GM12801 (cell line): ENCODE results near the gene RXRA.

Source experiments
- TF ChIP-seq, protein P1 (sequence below): IDR thresholded peaks from one replicate; pipeline ENCODE4 v1.5.1; 2011; ENCODE audit warnings: control low read depth; ENCODE audit not compliant: insufficient read length; ENCODE audit errors: extremely low read depth

The RXRA gene

GRCh38 chr9:134443174-134444037, 117.2 kb downstream of the RXRA start:
- TF ChIP-seq, protein P1, sequence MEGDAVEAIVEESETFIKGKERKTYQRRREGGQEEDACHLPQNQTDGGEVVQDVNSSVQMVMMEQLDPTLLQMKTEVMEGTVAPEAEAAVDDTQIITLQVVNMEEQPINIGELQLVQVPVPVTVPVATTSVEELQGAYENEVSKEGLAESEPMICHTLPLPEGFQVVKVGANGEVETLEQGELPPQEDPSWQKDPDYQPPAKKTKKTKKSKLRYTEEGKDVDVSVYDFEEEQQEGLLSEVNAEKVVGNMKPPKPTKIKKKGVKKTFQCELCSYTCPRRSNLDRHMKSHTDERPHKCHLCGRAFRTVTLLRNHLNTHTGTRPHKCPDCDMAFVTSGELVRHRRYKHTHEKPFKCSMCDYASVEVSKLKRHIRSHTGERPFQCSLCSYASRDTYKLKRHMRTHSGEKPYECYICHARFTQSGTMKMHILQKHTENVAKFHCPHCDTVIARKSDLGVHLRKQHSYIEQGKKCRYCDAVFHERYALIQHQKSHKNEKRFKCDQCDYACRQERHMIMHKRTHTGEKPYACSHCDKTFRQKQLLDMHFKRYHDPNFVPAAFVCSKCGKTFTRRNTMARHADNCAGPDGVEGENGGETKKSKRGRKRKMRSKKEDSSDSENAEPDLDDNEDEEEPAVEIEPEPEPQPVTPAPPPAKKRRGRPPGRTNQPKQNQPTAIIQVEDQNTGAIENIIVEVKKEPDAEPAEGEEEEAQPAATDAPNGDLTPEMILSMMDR, result peak; percentile 52

DNA sequence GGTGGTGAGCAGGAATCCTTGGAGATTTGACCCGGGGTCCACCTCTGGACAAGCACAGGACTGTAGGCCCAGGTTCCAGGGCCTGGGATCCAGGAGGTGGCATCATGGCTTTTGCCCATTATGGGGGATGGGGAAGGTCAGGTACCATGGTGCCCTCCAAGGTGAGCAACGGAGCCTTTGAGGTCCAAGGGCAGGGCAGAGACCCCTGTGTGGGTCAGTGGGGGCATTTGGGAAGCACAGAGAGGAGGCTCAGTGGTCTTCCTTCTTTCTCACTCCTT, 117.7 kb downstream of the RXRA start:
- TF ChIP-seq, protein P1, result no peak

DNA sequence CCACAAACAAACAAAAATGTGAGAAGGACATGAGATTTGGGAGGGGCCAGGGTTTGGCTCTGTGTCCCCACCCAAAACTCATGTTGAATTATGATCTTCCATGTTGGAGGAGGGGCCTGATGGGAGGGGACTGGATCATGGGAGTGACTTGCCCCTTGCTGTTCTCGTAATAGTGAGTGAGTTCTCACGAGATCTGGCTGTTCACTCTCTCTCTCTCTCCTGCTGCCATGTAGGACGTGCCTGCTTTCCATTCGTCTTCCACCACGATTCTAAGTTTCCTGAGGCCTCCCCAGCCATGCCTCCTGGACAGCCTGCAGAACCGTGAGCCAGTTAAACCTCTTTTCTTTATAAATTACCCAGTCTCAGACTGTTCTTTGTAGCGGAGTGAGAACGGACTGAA, 118.7 kb downstream of the RXRA start:
- TF ChIP-seq, protein P1, result no peak

GRCh38 chr9:134449180-134449916, 123.1 kb downstream of the RXRA start:
- TF ChIP-seq, protein P1, result no peak

- TF ChIP-seq, protein P1, result no peak
Measured at GRCh38 chr9:134451700-134452458, 125.6 kb downstream of the RXRA start.

DNA sequence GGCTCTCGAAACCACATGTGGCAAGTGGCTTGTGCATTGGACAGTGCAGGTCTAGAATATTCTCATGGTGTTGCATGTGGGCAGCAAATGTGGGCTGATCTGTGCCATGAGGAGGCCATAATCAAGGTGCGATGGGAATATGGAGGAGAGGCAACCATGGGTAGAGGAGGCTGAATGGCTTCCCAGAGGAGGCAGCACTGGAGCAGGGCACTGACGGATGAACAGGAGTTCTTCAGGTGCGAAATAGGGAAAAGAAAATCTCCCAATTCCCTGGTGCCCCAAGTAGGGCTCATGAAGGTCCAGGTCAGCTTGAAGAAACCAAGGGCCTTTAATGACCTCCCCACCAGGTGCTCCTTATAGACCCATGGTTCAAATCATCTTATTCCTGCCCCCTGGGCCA, 126.5 kb downstream of the RXRA start:
- TF ChIP-seq, protein P1, result no peak

GRCh38 chr9:134453776-134454475, 127.7 kb downstream of the RXRA start:
- TF ChIP-seq, protein P1, result no peak
